ENCODE results near the gene RCL1.
"Not testable (repeated sequence)": the region's sequence is repeated elsewhere in the genome, so short reads cannot be mapped to it uniquely, and the experiment has no call there.

RCL1 gene

GRCh38 chr9:4781408-4781807 is 11.3 kb upstream of the RCL1 start:
- DNase-seq (ENCODE audit: insufficient read length, low spot score), result no peak
- no peak for FAIRE-seq

GRCh38 chr9:4783191-4783590 is 9.6 kb upstream of the RCL1 start:
- not testable (repeated sequence) for FAIRE-seq; DNase-seq (ENCODE audit: insufficient read length, low spot score)

- FAIRE-seq (no peak), DNase-seq (ENCODE audit: insufficient read length, low spot score) (no peak)
These were observed 8.3 kb upstream of the RCL1 start for GRCh38 chr9:4784403-4784802.

- FAIRE-seq (no peak), DNase-seq (ENCODE audit: insufficient read length, low spot score) (no peak)
These were observed 6.1 kb upstream of the RCL1 start for GRCh38 chr9:4786599-4786998.

DNA sequence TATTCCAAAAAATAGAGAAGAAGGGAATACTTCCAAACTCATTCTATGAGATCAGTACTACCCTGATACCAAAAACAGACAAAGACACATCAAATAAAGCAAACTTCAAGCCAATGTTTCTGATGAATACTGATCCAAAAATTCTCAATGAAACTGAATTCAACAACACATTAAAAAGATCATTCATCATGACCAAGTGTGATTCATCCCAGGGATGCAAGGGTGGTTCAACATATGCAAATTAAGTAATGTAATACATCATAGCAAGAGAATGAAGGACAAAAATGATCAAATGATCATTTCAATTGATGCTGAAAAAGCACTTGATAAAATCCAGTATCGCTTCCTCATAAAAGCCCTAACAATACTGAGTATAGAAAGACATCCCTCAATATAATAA is 4.9 kb upstream of the RCL1 start:
- FAIRE-seq (no peak), DNase-seq (ENCODE audit: insufficient read length, low spot score) (no peak)

- DNase-seq (ENCODE audit: insufficient read length, low spot score), result no peak
- no peak for FAIRE-seq
These were observed 4.0 kb upstream of the RCL1 start for GRCh38 chr9:4788703-4789102.

GRCh38 chr9:4792054-4792571 is 631 bp upstream of the RCL1 start:
- no peak for DNase-seq (ENCODE audit: insufficient read length, low spot score)
- no peak for FAIRE-seq

DNA sequence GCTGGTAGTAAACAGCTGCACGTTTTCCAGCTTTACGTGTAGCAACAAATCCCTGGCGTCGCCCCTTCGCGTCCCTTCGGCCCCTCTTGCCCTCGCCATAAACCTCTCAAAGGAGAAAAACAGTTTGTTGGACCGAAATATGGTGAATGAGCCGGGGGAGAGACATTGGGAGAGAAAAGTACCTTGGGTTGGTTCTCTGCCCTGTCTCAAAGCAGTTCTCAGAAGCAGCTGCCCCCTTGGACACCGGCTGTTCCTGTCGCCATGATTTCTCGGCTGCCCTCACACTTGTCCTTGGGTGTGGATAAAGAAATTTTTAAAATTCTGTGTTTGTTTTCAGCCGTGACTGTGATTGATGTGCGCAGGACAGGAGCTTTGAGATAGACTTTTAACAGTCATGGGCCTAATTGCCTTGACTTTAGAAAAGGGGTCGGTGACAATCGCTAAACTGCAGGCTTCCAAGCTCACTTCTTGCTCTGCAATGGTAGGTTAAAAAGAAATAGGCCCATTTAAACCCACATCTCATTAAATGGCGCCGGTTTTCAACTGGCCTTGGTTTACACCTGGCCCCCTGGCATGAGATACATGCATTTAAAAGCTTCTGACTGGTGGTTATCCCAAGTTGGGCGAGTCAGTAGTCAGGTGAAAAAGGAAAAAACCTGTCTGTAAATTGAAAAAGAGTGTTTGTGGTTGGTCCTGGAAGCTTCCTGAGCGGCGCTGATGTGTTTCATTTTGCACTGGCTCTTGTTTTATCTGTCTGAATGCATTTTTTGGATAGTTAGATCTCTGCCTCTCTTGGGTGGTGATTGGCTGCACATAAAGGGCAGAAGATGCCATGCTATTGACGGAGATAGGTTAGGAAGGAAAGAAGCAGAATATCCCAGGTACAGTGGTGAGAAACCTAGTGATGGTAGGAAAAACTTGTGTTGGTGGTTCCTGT is 983 bp downstream of the RCL1 start:
- no peak for DNase-seq (ENCODE audit: insufficient read length, low spot score)
- peak; percentile 14 for FAIRE-seq

DNA sequence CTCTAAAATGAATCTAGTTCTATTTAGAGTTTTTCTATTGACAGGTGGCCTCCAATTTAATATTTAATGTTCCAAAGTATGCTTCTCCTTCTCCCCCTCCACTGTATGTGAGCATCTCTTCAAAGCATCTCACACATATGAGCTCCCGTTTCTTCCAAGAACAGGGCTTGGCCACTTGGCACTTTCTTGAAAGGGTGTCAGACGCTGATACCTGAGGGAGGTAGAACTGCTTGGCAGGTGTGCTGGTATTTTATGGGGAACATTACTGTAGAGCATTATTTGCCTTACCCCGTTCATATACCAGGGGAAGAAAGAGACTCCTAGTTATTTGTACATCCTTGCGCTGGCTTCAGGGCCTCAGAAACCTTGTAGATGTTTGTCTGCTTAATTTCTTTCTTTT is 1.9 kb downstream of the RCL1 start:
- DNase-seq (ENCODE audit: insufficient read length, low spot score) (no peak), FAIRE-seq (no peak)

DNA sequence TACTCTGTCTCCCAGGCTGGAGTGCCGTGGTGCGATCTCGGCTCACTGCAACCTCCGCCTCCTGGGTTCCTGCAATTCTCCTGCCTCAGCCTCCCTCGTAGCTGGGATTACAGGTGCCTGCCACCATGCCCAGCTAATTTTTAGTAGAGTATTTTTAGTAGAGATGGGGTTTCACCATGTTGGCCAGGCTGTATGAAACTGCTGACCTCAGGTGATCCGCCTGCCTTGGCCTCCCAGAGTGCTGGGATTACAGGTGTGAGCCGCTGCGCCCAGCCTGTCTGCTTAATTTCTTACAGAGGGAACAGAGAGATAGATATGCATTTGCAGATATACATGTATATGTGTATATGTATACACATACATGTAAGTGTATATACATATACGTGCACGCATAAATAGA is 2.4 kb downstream of the RCL1 start:
- not testable (repeated sequence) for DNase-seq (ENCODE audit: insufficient read length, low spot score); FAIRE-seq

DNA sequence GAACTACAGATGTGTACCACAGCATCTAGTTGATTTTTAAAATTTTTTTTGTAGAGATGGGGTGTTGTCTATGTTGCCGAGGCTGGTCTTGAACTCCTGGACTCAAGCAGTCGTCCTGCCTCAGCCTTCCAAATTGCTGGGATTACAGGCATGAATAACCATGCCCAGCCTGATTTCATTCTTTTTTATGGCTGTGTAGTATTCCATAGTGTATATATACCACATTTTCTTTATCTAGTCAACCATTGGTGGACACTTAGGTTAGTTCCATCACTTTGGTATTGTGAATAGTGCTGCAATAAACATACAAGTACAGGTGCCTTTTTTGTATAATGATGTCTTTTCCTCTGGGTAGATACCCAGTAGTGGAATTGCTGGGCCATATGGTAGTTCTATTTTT is 3.8 kb downstream of the RCL1 start:
- FAIRE-seq, result no peak
- no peak for DNase-seq (ENCODE audit: insufficient read length, low spot score)

- DNase-seq (ENCODE audit: insufficient read length, low spot score), result no peak
These were observed 4.5 kb downstream of the RCL1 start for GRCh38 chr9:4796988-4797853.

DNA sequence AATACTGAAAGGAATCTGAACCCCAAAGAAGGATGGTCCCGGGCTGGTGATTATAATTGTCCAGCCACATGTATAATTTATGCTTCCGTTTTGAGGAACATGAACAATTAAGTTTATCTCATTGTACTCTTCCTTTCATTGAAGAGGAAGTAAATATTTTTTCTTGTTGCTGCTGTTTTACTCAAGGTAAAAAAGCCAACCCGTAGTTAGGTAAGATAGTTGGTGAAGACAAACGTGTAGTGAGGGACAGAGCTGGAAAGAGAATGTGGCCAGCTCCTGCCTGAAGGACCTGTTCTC is 5.1 kb downstream of the RCL1 start:
- FAIRE-seq (no peak), DNase-seq (ENCODE audit: insufficient read length, low spot score) (no peak)

More at GRCh38 chr9:4796988-4797853, 4.5 kb downstream of the RCL1 start:
- FAIRE-seq, result peak; percentile 93

- DNase-seq (ENCODE audit: insufficient read length, low spot score) (no peak), FAIRE-seq (peak; percentile 75)
These were observed 5.7 kb downstream of the RCL1 start for GRCh38 chr9:4798281-4799032.

- FAIRE-seq (no peak), DNase-seq (ENCODE audit: insufficient read length, low spot score) (no peak)
These were observed 6.3 kb downstream of the RCL1 start for GRCh38 chr9:4799033-4799430.

DNA sequence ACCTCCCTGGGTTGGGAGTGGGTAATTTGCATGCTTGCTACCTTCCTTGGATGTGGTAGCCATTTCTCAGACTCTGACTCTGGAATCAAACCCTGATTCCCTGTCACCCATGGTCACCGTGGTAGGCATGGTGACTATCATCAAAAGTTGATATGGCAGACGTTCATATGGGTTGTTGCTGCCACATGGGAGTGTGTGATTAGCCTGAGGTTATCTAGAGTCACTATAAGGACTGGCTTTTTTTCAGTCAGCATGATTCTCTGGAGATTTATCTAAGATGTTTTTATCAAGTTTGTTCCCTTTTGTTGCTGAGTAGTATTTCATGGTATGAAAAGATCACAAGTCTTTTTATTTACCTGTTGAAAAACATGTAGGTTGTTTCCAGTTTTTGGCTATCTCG is 7.0 kb downstream of the RCL1 start:
- DNase-seq (ENCODE audit: insufficient read length, low spot score) (no peak), FAIRE-seq (no peak)

- no peak for DNase-seq (ENCODE audit: insufficient read length, low spot score)
- no peak for FAIRE-seq
These were observed 8.4 kb downstream of the RCL1 start for GRCh38 chr9:4801156-4801555.

DNA sequence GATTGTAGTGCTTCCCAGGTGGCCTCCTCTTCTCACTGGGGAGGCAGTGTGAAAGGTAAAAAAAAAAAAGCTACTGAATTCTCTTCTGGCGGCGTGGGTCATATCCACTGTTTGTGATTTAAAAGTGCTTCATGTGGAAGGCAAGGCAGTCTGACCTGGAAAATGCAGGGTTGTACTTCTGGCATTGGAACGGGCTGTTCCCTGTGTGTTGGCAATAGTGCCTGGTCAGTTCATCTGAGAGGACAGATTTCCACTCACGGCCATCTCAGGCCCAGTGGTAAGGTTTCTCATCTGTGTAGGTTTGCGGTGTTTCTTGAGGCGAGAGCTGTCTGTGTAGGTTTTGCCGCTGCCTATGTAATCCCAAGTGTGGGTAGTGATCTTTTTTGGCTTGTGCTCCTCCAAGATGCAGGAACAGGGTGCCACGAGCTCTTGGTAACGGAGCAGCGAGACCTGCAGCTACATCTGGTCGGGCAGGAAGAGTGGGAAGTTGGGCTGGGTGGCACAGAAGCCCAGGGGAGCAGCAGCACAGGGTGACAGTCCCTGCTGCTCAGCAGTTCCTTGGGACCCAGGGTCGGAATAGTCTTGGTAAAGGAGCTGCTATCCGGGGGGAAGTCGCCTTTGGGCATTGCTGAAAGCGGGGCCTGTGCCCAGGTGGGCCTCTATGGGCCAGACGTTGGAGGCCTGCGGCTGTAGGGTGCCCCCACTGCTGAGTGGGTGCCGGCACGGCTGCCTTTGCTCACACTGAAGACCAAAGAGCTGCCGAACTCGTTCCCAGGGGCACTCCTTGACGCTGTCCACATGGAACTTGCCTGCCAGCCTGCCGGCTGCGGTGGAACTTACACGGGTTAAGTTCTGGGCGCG is 11.2 kb downstream of the RCL1 start:
- FAIRE-seq, result no peak

GRCh38 chr9:4804531-4805016 is 11.8 kb downstream of the RCL1 start:
- DNase-seq (ENCODE audit: insufficient read length, low spot score) (no peak), FAIRE-seq (no peak)

More for the DNA sequence above, 11.2 kb downstream of the RCL1 start:
- no peak for DNase-seq (ENCODE audit: insufficient read length, low spot score)

Measured in GM19239 (cell line).